ENCODE data around the gene RNU5B-1.

- TF ChIP-seq EZH2 (IDR thresholded peaks at IDR 0.05; ENCODE audit: insufficient read depth, poor library complexity, severe bottlenecking): no peak
- no peak for TF ChIP-seq EZH2phosphoT487 (IDR thresholded peaks at IDR 0.05; ENCODE audit: insufficient read depth, low read depth)
These were observed 643 bp upstream of the RNU5B-1 start for GRCh38 chr15:65303687-65304380.
